MCF 10A (cell line): ENCODE results near the gene ZNF710. TPM values are rescaled to one million over a fixed set of nuclear protein-coding genes. Genes with fewer than 3 reads are reported as not detected.
A peak's percentile ranks its signal among the peaks of the same experiment; 100 is the strongest.

Experiments used
- BruUV-seq: library from RNA; stranded (reverse); fragments of 400-500 nt; replicated peaks from 2 replicates; lab custom pipeline; 2021; lab: Mats Ljungman, UMichigan
- CTCF ChIA-PET: fragments of 300-600 bp; sonication (Branson Sonifier 250); formaldehyde crosslinking; extraction: SDS; loops from one replicate; lab custom pipeline; 2021; ENCODE audit warnings: antibody characterized with exemption, inconsistent platforms; lab: Yijun Ruan, JAX
- POLR2A ChIA-PET: fragments of 300-600, 350-650 bp; sonication (Branson Sonifier 250); formaldehyde crosslinking; extraction: SDS; loops from one replicate; lab custom pipeline; 2020; ENCODE audit warnings: antibody characterized with exemption, inconsistent platforms; lab: Yijun Ruan, JAX
- DNase-seq: peaks from one replicate; pipeline ENCODE4 v3.0.0-alpha.2; 2018; ENCODE audit not compliant: unreplicated experiment
- H3K27ac Mint-ChIP-seq: one replicate; pipeline ENCODE4 v1.8.0; 2022; ENCODE audit warnings: mild to moderate bottlenecking, low read depth, mixed read lengths; ENCODE audit not compliant: unreplicated experiment
- H3K27me3 Mint-ChIP-seq: one replicate; pipeline ENCODE4 v1.8.0; 2022; ENCODE audit warnings: mixed read lengths; ENCODE audit not compliant: insufficient read depth, unreplicated experiment
- H3K36me3 Mint-ChIP-seq: one replicate; pipeline ENCODE4 v1.8.0; 2022; ENCODE audit warnings: mild to moderate bottlenecking, moderate library complexity, mixed read lengths; ENCODE audit not compliant: insufficient read depth, unreplicated experiment
- H3K4me1 Mint-ChIP-seq: one replicate; pipeline ENCODE4 v1.8.0; 2022; ENCODE audit warnings: mixed read lengths; ENCODE audit not compliant: insufficient read depth, unreplicated experiment
- H3K4me3 Mint-ChIP-seq: one replicate; pipeline ENCODE4 v1.8.0; 2022; ENCODE audit warnings: mild to moderate bottlenecking, moderate library complexity, mixed read lengths; ENCODE audit not compliant: unreplicated experiment
- H3K9me3 Mint-ChIP-seq: one replicate; pipeline ENCODE4 v1.8.0; 2022; ENCODE audit warnings: mixed read lengths; ENCODE audit not compliant: unreplicated experiment
- intact Hi-C: fragments of 100-400 bp; cut with micrococcal nuclease; formaldehyde crosslinking; loops from 2 replicates; pipeline ENCODE4 v1.14.1; 2022
- total RNA-seq: library from RNA; stranded (reverse); gene quantifications from 2 replicates; pipeline ENCODE4 v1.2.3, GENCODE V29; 2022
- TF ChIP-seq, protein P1 (sequence below): fragments of 200-600 bp; IDR thresholded peaks from one replicate; pipeline ENCODE4 v1.8.0; 2022; ENCODE audit warnings: antibody characterized with exemption, mild to moderate bottlenecking; ENCODE audit not compliant: unreplicated experiment

Gene ZNF710
- total RNA-seq, 1 experiment from 2014 or later, result 27.3 TPM

DNA sequence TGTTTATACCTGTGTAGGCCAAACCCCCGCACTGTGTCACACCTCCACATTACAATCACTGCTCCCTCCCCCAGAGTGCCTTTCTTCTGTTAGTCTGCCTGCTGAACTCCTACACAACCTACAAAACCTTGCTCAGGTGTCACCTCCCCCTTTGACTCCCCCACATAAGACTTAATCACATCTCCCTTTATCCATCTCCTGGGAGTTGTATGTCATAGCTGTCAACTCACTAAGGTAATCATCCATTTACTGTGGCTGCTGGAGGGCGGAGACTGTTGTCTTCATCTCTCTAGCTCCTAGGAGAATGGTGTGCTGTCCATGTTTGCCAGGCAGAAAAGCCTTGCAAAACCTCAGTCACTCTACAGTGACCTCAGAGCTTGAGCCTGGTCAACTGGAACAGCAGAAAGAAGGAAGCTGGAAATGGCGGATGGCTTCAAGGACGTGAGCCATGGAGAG, 43.8 kb downstream of the ZNF710 start:
- peaks cover 6% of the 10 kb centered on the region for H3K36me3 Mint-ChIP-seq
- BruUV-seq, result no TSS peak
- H3K4me3 Mint-ChIP-seq, result no peak overlapping the region
- POLR2A ChIA-PET, result interaction anchor here (0.6 to 1.0 kb wide), 3 partner anchors 10 to 25 kb away, joined by 3 read pairs; no protein-coding TSS in a partner anchor
- H3K27me3 Mint-ChIP-seq, result no peaks in the 10 kb centered on the region
- no peak for DNase-seq
- intact Hi-C loops, result no loop called here
- H3K27ac Mint-ChIP-seq, result peak overlapping the region; percentile 50
- peaks cover 43% of the 10 kb centered on the region for H3K4me1 Mint-ChIP-seq
- CTCF ChIA-PET, result interaction anchor here (0.9 kb wide), 1 partner anchor 24 kb away, joined by 3 read pairs; no protein-coding TSS in a partner anchor
- no peaks in the 10 kb centered on the region for H3K9me3 Mint-ChIP-seq
- TF ChIP-seq, protein P1, sequence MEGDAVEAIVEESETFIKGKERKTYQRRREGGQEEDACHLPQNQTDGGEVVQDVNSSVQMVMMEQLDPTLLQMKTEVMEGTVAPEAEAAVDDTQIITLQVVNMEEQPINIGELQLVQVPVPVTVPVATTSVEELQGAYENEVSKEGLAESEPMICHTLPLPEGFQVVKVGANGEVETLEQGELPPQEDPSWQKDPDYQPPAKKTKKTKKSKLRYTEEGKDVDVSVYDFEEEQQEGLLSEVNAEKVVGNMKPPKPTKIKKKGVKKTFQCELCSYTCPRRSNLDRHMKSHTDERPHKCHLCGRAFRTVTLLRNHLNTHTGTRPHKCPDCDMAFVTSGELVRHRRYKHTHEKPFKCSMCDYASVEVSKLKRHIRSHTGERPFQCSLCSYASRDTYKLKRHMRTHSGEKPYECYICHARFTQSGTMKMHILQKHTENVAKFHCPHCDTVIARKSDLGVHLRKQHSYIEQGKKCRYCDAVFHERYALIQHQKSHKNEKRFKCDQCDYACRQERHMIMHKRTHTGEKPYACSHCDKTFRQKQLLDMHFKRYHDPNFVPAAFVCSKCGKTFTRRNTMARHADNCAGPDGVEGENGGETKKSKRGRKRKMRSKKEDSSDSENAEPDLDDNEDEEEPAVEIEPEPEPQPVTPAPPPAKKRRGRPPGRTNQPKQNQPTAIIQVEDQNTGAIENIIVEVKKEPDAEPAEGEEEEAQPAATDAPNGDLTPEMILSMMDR, result no peak

GRCh38 chr15:90046289-90046688, 45.2 kb downstream of the ZNF710 start:
- DNase-seq, result no peak
- Mint-ChIP-seq H3K36me3 (peaks cover 6% of the 10 kb centered on the region), H3K4me3 (no peak overlapping the region), H3K27me3 (no peaks in the 10 kb centered on the region), H3K4me1 (peaks cover 29% of the 10 kb centered on the region), H3K27ac (peak overlapping the region; percentile 17), H3K9me3 (no peaks in the 10 kb centered on the region)
- intact Hi-C loops, result no loop called here
- no TSS peak for BruUV-seq
- ChIA-PET CTCF (interaction anchor here (0.7 kb wide), 1 partner anchor 75 kb away, joined by 4 read pairs; no protein-coding TSS in a partner anchor), POLR2A (interaction anchor here (1.2 kb wide), 1 partner anchor 30 kb away, joined by 7 read pairs; no protein-coding TSS in a partner anchor)
- TF ChIP-seq, protein P1, result no peak

- no peak for DNase-seq
- H3K4me1 Mint-ChIP-seq, result peaks cover 25% of the 10 kb centered on the region
- BruUV-seq, result no TSS peak
- no peaks in the 10 kb centered on the region for H3K27me3 Mint-ChIP-seq
- POLR2A ChIA-PET, result no interaction called here
- H3K9me3 Mint-ChIP-seq, result no peaks in the 10 kb centered on the region
- CTCF ChIA-PET, result no interaction called here
- H3K4me3 Mint-ChIP-seq, result no peak overlapping the region
- peaks cover 8% of the 10 kb centered on the region for H3K36me3 Mint-ChIP-seq
- TF ChIP-seq, protein P1, result no peak
- intact Hi-C loops, result no loop called here
- peak overlapping the region; percentile 17 for H3K27ac Mint-ChIP-seq
Measured at GRCh38 chr15:90046911-90047392, 45.8 kb downstream of the ZNF710 start.

DNA sequence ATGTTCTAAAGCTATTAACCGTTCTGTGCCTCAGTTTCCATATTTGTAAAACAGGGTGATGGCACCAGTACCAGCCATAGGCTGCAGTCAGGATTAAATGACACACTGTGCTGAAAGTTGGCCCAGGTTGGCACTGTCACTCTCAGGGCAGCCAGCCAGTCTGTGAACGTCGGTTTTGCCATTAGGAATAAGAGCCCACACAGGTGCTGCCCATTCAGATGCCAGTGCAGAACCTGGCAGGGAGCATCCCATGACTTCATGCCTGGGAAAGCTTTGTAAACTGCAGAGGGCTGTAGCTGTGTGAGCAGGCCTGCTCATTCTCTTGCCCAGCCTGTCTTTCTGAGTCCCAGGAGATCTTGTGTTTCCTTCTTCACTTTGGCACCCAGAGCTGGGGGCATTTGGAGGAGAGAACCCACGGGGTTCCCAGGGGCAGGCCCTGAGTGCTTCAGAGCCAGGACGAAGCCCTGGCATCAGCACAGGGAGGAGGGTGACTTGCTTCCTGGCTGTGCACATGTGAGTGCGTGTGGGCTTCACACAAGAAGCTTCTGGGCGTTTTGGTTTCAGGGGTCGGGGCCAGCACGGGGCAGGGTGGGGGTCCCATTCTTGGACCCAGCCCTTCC, 46.9 kb downstream of the ZNF710 start:
- Mint-ChIP-seq H3K27ac (no peak overlapping the region), H3K27me3 (no peaks in the 10 kb centered on the region), H3K4me3 (no peak overlapping the region), H3K9me3 (no peaks in the 10 kb centered on the region), H3K4me1 (peaks cover 25% of the 10 kb centered on the region), H3K36me3 (peaks cover 17% of the 10 kb centered on the region)
- no peak for DNase-seq
- ChIA-PET POLR2A (interaction anchor here (1.4 kb wide), 1 partner anchor 9 kb away, joined by 3 read pairs; no protein-coding TSS in a partner anchor), CTCF (interaction anchor here (0.7 to 1.1 kb wide), 2 partner anchors 14 to 150 kb away, joined by 3 read pairs; no protein-coding TSS in a partner anchor)
- BruUV-seq, result no TSS peak
- intact Hi-C loops, result no loop called here
- TF ChIP-seq, protein P1, result no peak
